Measurements from ENCODE around the gene NAA80. TPM values are rescaled to one million over a fixed set of nuclear protein-coding genes. Genes with fewer than 3 reads are reported as not detected.
A peak's percentile ranks its signal among the peaks of the same experiment; 100 is the strongest.

Gene NAA80
- total RNA-seq = 1 to 10 TPM; 2.5 to 6.2 (median 3.5) TPM
- long read RNA-seq, partial matches to known transcripts = 0 of 1 reads
- long read RNA-seq, other reads (novel, unspliced or antisense) = 0 of 1 reads

GRCh38 chr3:50298836-50299637 is at the start of gene NAA80, which contains the start of gene HYAL3:
Gene NAA80, minus strand, starts transcription at chr3:50299405. Its CDS starts 1,942 bp downstream, at chr3:50297463.
Gene HYAL3, minus strand, starts transcription at chr3:50299405. Its CDS starts 3,803 bp downstream, at chr3:50295602.
- peak; percentile 21 to 44 (median 34) for TF ChIP-seq CTCF (IDR thresholded peaks at IDR 0.05)
- TF ChIP-seq POLR2A (IDR thresholded peaks at IDR 0.05) = peak; percentile 97
- H3K9me3 ChIP-seq = no peaks in the 10 kb centered on the region
- peaks cover 0 to 26% (median 14%) of the 10 kb centered on the region in 4 donors for H3K4me1 ChIP-seq
- DNase-seq (peak; percentile 100), ATAC-seq (peak; percentile 70 to 83 (median 77))
- peak within 1 kb of the TSS; percentile 56 to 62 (median 61) for H3K4me3 ChIP-seq
- intact Hi-C loops (cut with DNase I) = no loop called here
- no peaks in the 10 kb centered on the region for H3K27me3 ChIP-seq
- WGBS (ENCODE audit: insufficient coverage, low coverage, low lambda C conversion rate, missing lambda C conversion rate) = 0% methylated on average over 25 of the region's 61 CpGs
- peak within 1 kb of the TSS; percentile 84 to 96 (median 86) for H3K27ac ChIP-seq
- no peaks in the 10 kb centered on the region for H3K36me3 ChIP-seq

- Histone ChIP-seq H3K27ac (no peak overlapping the region), H3K27me3 (no peaks in the 10 kb centered on the region), H3K4me3 (no peak overlapping the region), H3K9me3 (no peaks in the 10 kb centered on the region), H3K36me3 (peaks cover 0 to 5% (median 0%) of the 10 kb centered on the region in 4 donors), H3K4me1 (peaks cover 0 to 31% (median 7%) of the 10 kb centered on the region in 4 donors)
- intact Hi-C loops (cut with DNase I) = loop anchor here (10.0 kb wide), 2 partner anchors 198 to 208 kb away; no protein-coding TSS in a partner anchor
- DNase-seq (peak in 2 of 3 donors; percentile 72 to 75), ATAC-seq (peak; percentile 7 to 29 (median 26))
- peak; percentile 43 to 65 (median 56) for TF ChIP-seq CTCF (IDR thresholded peaks at IDR 0.05)
- no peak for TF ChIP-seq POLR2A (IDR thresholded peaks at IDR 0.05)
- WGBS (ENCODE audit: insufficient coverage, low coverage, low lambda C conversion rate, missing lambda C conversion rate) = 0% methylated on average over 10 of the region's 14 CpGs
These were observed 48.1 kb upstream of the NAA80 start for GRCh38 chr3:50347187-50347813.

GRCh38 chr3:50345586-50346234 is 46.5 kb upstream of the NAA80 start, which contains the start of gene ZMYND10:
Gene ZMYND10, minus strand, starts transcription at chr3:50345732. Its CDS starts 153 bp downstream, at chr3:50345579.
- TF ChIP-seq CTCF (IDR thresholded peaks at IDR 0.05) (no peak), POLR2A (IDR thresholded peaks at IDR 0.05) (no peak)
- H3K4me3 ChIP-seq = peak within 1 kb of the TSS in 1 of 3 donors; percentile 27
- 29% methylated on average over 17 of the region's 45 CpGs for WGBS (ENCODE audit: insufficient coverage, low coverage, low lambda C conversion rate, missing lambda C conversion rate)
- no peaks in the 10 kb centered on the region for H3K27me3 ChIP-seq
- ATAC-seq = peak; percentile 5 to 40 (median 18)
- H3K9me3 ChIP-seq = no peaks in the 10 kb centered on the region
- H3K4me1 ChIP-seq = peaks cover 0 to 21% (median 3%) of the 10 kb centered on the region in 4 donors
- DNase-seq = peak; percentile 71 to 76 (median 74)
- peaks cover 0 to 5% (median 0%) of the 10 kb centered on the region in 4 donors for H3K36me3 ChIP-seq
- intact Hi-C loops (cut with DNase I) = loop anchor here (10.0 kb wide), 2 partner anchors 199 to 209 kb away; no protein-coding TSS in a partner anchor
- H3K27ac ChIP-seq = no peak within 1 kb of the TSS

GRCh38 chr3:50345008-50345407 is 45.8 kb upstream of the NAA80 start:
- intact Hi-C loops (cut with DNase I) = loop anchor here (10.0 kb wide), 2 partner anchors 200 to 210 kb away; no protein-coding TSS in a partner anchor
- whole genome bisulfite sequencing (ENCODE audit: insufficient coverage, low coverage, low lambda C conversion rate, missing lambda C conversion rate) = 82% methylated on average over 3 of the region's 8 CpGs
- Histone ChIP-seq H3K4me3 (peak overlapping the region in 1 of 3 donors; percentile 27), H3K27ac (no peak overlapping the region), H3K9me3 (no peaks in the 10 kb centered on the region), H3K4me1 (peaks cover 0 to 19% (median 3%) of the 10 kb centered on the region in 4 donors), H3K27me3 (no peaks in the 10 kb centered on the region), H3K36me3 (peaks cover 0 to 5% (median 0%) of the 10 kb centered on the region in 4 donors)
- ATAC-seq (no peak), DNase-seq (no peak)
- TF ChIP-seq CTCF (IDR thresholded peaks at IDR 0.05) (no peak), POLR2A (IDR thresholded peaks at IDR 0.05) (no peak)
